GM18505 (cell line): ENCODE measurements around the gene ST3GAL5.

Experiments used
- ATAC-seq: cut with Tn5 transposase; IDR thresholded peaks from one replicate; pipeline ENCODE4 v1.9.1; 2021; ENCODE audit not compliant: unreplicated experiment
- POLR2A ChIP-seq: IDR thresholded peaks from 4 replicates; pipeline ENCODE4 v1.6.1; 2011; ENCODE audit warnings: borderline replicate concordance; ENCODE audit not compliant: insufficient read depth, insufficient read length; ENCODE audit errors: extremely low read depth

The ST3GAL5 gene

DNA sequence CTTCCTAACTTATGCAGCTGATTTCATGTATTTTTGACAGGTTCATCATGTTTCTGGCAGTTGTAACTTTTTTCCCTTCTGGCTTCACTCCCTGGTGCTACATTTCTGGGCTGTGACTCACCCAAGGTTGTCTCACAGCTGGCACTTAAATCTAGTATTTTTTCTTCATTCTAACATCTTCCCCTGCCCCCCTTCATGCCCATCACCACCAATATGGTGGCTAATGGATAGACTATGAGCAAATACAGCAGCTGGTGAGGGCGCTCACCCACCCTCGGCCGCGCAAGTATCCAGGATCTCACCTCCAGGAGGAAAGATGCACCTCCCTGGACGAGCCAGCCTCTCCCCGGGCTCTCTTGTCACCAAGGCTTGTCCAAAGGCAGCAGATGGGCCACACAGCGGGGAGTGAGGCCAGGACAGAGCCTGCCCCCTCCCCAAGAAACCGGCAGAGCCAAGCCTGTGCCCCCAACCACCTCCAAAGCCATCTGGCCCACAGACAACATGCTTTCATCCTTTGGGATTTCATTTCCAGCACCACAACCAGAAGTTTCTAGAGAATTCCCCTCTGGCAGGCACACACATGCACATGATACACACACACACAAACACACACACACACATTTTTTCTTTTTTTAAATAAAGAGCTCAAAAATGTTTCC lies 95.9 kb downstream of the ST3GAL5 start:
- no peak for TF ChIP-seq POLR2A
- ATAC-seq = no peak

DNA sequence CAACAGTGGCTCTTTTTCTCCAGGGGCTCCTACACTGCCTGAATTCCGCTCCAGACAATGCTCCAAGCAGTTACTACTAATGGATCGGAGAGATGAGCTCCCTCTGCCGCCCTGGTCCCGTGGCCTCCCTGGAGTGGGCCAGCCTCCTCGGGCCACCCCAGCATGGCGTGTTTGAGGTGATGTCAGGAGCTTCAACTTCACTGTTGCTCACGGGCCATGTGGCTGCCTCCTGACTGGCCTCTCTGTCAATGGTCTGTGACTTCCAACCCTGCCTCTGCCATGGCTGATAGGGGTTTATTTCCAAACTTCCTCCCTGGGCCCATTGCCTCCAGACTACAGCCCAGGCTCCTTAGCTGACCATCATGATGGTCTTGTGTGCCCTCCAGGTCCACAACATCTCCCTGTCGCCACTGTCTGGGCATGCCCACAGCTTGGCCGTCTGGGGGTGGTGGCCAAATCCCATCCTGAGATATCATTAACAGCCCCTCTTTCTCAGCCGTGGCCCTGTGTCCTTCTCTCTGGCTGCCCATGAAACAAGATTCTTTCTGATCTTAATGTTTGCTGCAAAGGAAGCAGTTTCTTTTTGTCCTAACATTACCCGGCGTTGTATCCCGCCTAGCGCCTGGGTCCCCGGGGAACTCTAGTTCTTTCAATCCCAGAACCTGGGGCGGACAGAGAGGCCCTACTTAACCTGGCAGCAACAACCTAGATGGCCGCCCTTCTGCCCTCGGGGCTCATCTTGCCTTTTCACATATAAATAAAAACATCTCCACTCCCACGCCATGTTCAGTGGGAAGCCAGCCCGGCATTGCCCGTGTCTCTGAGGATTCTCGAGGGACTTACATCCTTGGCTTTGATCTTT lies 96.9 kb downstream of the ST3GAL5 start:
- no peak for ATAC-seq
- TF ChIP-seq POLR2A = no peak

DNA sequence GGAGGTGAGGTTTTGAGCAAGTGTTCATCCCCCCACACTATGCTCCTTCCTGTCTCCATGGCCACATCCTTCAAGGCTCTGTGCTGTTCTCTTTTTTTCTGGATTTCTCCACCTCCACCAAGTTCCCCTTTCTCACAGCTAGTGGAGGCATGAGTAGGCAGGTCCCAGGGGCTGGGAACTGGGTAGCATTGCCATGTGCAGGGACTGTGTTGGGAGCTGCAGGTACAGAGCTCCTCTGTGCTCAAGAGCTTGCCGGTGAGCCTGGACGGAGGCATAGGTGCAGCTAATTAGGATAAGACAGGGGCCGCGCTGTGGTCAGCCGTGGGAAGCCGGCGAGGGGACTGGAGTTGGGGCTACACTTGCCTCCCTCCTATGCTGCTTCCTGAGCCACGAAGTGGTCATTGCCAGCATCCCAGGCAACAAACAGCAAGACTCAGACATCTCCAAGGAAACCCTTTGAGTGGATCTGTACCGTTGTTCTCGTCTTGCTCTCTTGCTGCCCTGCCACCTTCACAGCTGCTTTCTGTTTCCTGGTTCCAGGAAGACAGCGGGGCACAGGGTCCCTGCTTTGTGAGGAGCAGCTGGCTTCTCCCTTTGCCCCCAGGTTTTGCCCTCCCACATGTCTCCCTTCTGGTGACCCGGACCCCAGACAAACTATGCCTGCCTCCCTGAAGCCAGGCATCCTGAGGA lies 98.1 kb downstream of the ST3GAL5 start:
- ATAC-seq = no peak

DNA sequence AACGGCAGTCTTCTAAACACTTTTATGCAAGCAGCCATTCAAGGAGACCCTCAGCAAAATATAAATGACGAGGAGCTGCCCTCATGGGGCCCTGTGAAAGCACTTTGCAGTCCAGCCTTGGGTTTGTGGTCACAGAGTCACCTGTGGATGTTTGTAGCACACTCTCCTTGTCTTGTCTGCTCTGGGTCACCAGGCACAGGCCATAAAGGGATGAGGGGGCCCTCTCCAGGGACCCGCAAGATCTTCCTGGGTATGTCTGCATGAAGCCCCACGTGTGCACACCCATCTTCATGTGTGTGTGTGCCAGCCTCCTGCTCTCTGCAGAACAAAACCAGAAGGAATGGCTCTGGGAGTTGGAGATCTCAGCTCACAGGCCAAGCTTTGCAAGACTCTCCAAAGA lies 98.8 kb downstream of the ST3GAL5 start:
- no peak for ATAC-seq
- no peak for TF ChIP-seq POLR2A

More for the DNA sequence above, 98.1 kb downstream of the ST3GAL5 start:
- no peak for TF ChIP-seq POLR2A

DNA sequence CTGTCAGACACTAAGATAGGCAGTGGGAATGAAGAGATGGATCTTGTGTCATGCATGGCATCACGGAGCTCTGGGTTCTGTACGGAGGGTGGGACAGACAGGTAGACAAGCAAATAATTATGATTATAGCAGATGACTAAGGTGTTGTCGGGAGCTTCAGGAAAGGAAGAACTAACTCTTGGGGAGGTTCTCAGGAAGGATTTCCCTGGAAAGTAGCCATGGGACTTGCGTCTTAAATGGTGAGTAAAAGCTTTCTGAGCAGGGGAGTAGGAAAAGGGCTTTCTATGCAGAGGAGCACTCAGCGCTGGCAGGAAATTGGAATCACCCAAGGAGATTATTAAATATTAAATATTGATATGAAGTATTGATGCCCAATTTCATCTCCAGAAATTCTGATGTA lies 99.5 kb downstream of the ST3GAL5 start:
- no peak for TF ChIP-seq POLR2A
- no peak for ATAC-seq

DNA sequence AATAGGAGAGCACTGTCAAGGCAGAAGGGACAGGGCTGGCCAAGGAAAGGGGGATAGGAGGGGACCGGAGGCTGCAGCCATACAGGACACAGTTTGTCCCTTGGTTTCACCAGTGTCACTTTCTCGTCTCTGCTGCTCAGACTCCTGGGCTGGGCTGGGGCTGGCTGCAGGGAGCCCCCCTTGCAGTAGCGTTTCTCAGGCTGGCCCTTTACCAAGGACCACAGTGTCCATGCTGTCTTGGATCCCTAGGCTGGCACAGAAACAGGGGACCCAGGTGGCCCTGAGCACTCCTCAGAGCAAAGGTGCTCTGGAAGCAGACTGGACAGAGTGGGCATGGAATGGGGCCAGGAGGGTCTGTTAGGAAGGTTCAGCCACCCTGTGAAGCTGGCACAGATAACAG lies 100.2 kb downstream of the ST3GAL5 start:
- no peak for TF ChIP-seq POLR2A
- ATAC-seq = no peak

DNA sequence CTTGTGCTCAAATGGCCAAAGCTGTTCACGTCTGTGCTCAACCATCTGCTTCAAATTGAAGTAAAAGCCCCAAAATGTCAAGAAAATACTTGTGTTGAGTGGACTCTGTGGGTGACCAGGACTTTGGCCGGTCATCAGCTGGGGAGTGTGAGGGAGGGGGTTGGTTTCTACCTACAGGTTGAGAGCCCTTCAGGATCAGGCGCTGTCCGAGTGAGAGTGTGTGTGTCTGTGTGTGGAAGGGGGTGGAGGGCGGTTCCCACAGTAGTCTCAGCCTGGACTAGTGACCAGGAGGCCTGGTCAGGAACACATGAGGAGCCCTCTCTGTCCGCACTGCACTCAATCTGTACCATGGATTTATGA lies 100.8 kb downstream of the ST3GAL5 start:
- TF ChIP-seq POLR2A = no peak
- ATAC-seq = no peak

DNA sequence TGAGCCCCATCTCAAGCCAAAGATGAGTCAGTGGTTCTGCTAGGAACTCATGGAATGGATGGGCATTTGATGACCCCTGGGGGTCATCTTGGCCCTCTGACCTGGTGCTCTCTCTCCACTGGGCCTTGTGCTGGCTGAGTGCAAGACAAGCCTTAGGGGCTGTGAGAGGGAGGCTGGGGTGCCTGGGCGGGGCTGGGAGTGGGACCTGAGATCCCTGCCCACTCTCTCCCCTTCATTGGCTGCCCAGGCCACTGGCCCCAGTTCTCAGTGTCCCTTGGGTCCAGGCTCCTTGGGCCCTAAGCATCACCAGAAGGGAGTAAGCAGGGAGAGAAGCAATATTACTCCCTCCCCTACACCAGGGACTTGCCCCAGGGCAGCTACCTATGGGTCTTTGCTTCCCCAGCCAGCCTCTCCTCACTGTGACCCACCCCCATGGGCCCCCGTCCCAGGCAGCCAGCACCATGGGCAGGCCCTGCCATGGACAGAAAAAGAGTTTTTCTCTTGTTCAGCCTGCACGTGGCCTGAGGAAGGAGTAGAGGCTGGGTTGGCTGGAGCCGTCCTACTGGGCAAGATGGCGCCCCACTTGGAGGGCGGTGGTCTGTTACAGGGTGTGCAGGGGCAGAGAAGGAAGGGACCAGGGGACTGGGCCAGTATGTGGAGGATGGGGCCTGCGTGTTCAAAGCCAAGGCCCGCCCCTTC lies 101.4 kb downstream of the ST3GAL5 start:
- no peak for ATAC-seq
- TF ChIP-seq POLR2A = no peak
